ENCODE measurements around the gene TTC23.
"Not testable (repeated sequence)": the region's sequence is repeated elsewhere in the genome, so short reads cannot be mapped to it uniquely, and the experiment has no call there.

Gene TTC23

DNA sequence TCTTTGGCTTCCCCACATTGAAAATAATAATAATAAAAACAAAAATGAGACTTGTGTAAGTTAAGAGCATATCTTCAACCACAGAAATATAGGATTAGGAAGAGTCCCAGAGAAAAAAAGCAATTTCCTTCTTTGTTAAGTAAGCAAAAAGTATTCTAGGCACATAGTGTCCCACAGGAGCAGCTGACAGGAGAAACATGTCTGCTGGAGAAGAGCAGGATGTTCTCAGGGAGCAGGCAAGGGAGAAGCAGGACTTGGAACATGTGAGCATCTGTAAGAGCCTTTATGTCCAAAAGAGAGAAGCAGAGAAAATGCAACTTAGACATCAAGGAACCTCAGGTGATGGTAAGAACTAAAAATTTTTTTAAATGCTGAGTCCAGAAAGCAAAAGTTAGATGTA, 39.0 kb downstream of the TTC23 start:
- Histone ChIP-seq H3K27ac (no peak overlapping the region), H3K4me3 (no peak overlapping the region)

DNA sequence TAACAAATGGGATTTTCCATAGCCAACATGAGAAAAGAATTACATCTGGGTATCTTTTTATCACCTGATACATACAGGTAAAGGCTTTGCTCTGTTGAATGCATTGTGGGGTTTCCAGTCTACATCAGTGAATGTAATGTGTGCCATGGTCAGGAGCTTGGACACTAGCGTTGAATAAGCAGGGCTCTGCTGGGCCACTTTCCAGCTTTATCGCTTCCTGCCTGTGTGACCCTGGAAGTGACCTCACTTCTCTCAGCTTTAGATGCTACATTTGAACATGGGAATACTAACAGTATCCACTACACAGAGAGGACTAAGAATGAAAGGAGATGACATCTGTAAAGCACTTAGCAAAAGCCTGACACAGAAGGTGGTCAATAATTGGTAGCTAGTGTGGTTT, 40.1 kb downstream of the TTC23 start:
- Histone ChIP-seq H3K27ac (no peak overlapping the region), H3K4me3 (no peak overlapping the region)

DNA sequence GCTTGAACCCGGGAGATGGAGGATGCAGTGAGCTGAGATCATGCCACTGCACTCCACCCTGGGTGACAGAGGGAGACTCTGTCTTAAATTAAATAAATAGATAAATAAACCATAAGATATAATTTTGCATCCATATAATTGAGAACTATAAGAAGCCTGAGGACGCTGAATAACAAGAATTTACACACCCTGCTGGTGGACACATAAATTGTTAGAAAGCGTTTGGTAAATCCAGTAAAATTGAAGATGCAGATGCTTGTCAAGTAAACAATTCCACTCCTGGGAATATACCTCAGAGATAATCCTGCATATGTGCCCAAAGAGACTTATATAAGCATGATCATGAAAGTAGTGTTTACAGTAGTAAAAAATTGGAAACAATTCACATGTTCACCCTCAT, 41.7 kb downstream of the TTC23 start:
- Histone ChIP-seq H3K27ac (no peak overlapping the region), H3K4me3 (no peak overlapping the region)

DNA sequence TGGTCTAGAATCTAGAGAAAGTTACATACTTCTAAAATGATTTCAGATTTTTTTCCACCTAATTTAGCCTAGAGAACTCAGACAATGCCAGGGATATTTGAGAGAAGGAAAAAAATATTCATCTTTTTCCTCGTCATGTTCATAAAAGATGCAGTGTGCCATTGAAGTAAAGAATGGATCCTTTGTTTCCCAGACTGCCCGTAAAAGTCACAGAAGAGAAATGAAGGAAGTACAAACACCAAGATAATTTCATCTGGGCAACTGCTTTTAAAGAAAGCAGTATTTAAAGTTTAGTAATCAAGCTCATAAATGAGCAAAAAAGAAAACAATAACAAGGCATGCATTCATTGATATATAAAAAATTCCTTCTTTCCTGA, 47.2 kb downstream of the TTC23 start:
- no peak overlapping the region for H3K27ac ChIP-seq
- no peak overlapping the region for H3K4me3 ChIP-seq

DNA sequence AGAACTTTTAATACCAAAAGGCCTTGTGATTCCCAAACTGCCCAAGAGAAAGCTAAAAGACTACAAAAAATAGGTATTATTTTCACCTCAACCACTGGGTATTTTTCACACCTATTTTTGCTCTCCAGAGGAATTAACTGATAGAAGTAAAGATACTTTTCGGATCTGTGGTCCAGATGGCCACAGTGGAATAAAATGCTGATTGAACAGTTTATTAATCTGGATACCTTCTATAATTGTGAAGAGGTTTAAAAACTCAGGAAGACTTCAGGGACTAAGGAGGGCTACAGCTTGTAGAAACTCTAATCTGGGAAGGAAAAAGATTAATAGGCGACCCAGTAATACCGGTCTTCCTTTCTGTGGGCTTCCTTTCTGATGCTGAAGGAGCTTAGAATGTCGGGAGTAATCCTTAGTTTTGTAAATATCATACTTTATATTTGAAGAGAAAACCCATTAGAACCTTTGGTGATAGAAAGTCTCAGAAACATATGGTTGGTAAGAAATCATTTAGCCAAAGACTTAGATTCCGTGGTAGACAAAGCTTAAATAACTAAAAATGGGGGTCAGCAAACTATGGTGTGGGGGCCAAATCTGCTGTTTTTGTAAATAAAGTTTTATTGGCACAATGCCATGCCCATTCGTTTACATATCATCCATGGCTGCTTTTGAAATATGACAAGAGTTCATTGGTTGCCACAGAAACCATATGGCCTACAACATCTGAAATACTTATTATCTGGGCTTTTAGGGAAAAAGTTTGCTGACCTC, 47.8 kb downstream of the TTC23 start:
- Histone ChIP-seq H3K4me3 (no peak overlapping the region), H3K27ac (no peak overlapping the region)

DNA sequence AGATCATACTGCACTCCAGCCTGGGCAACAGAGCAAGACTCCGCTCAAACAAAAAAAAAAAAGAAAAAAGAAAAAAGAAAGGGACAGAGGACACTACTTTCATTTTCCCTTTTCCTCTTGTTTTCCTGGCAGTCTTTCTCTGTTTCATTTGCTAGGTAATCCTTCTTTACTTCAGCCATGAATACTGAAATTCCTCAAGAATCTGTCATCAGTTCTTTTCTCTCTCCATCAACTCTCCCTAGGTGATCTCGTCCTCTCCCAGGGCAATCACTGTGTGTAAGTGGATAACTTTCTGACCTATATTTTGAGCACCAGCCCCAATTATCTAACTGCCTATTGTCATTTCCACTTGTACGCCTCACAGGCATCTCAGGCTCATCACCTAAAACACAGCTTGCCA, 51.5 kb downstream of the TTC23 start:
- Histone ChIP-seq H3K27ac (no peak overlapping the region), H3K4me3 (no peak overlapping the region)

DNA sequence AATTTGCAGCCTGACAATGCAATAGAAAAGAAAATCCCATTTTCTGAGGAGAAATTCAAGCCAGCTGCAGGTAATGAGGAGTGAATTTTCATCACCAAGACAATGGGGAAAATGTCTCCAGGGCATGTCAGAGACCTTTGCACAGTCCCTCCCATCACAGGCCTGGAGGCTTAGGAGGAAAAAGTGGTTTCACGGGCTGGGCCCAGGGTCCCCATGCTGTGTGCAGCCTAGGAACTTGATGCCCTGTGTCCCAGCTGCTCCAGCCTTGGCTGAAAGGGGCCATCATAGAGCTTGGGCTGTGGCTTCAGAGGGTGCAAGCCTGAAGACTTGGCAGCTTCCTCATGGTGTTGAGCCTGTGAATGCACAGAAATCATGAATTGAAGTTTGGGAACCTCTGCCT, 57.2 kb downstream of the TTC23 start:
- H3K27ac ChIP-seq, H3K4me3 ChIP-seq: not testable (repeated sequence)

DNA sequence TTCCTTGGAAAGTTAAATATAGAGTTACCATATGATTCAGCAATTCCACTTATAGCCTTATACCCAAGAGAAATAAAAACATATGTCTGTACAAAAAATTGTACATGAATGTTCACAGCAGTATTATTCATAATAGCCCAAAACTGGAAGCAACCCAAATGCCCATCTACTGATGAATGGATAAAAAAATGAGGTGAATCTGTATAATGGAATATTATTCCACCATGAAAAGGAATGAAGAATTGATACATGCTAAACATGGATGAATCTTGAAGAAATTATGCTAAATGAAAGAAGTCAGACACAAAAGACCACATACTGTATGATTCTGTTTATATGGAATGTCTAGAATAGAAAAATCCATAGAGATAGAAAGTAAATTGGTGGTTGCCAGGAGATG, 61.4 kb downstream of the TTC23 start:
- Histone ChIP-seq H3K4me3 (no peak overlapping the region), H3K27ac (no peak overlapping the region)

DNA sequence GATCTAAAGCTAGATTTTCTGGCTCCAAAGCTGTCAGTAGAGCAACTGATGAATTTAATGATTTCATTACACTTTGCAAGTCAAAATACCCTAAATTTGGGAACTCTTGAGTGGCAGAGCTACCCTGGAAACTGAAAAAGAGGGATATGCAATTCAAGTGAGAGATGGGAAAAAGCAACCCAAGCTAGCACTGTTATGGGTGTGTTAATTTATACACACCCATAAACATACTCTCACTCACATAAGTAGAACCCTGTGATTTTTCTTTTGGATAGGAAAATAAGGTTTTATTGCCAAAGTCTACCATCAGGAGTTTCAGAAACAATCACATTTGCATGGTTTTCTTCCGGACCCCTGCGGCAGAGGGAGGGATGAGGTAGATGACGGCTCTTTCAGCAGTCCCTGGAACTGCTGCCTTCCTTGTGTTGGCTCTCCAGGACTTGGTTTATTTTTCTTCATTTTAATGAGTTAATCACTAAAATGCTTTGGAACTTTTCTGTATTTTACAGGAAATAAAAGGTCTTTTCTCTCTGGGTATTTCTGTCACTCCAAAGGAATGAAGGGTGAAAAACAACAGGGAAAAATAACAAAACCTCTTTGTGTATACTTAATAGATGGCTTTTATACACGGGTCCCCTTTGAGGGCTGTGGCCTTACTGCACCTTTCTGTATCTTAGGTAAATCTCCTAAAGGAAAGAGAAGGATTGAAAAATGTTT, 63.8 kb downstream of the TTC23 start:
- Histone ChIP-seq H3K27ac (no peak overlapping the region), H3K4me3 (no peak overlapping the region)

DNA sequence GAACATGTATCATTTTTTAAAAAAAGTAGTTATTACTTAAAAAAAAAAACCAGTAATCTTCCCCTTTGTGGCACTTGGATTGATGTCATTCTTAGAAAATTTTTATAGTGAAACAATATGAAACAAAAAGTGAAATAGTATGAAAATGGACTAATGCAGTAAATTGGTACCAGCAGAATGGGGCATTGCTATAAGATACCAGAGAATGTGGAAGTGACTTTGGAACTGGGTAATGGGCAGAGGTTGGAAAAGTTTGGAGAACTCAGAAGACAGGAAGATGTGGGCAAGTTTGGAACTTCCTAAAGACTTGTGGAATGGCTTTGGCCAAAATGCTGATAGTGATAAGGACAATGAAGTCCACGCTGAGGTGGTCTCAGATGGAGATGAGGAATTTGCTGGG, 66.6 kb downstream of the TTC23 start:
- Histone ChIP-seq H3K27ac (no peak overlapping the region), H3K4me3 (no peak overlapping the region)

DNA sequence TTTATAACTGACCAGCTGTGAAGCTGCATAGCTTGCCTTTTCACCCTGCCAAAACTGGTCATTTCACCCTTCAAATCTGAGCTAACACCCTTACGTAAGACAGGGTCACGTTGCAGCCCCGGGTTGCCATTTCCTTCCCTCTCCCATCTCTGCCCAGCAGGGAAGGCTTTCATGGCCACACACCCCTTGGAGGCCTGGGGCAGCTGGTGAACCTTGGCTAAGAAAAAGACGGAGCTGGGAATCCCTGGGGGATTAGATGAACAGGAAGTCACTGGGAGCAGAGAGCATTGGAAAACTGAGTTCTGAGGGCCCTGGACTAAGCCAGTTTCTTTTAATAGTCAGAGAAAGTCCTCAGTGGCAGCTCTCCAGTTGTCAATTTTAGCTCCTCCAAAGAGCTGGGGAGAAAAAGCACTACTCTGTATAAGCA, 67.8 kb downstream of the TTC23 start:
- Histone ChIP-seq H3K4me3 (no peak overlapping the region), H3K27ac (no peak overlapping the region)

DNA sequence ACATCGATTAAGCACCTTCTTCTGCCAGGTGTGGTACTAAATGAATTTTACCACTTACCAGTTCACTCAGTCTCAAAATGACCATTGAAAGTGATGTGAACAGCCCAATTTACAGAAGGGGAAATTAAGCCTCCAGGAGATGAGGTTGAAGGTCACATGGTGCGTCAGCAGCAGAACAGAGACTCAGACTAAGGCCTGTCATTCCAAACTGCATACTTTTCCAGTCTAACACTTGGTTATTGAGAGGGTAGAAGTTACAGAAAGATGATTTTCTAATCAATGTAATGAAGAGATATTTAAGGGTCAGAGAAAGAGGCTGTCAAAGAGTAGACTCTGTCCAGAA, 68.4 kb downstream of the TTC23 start:
- Histone ChIP-seq H3K4me3 (no peak overlapping the region), H3K27ac (no peak overlapping the region)

DNA sequence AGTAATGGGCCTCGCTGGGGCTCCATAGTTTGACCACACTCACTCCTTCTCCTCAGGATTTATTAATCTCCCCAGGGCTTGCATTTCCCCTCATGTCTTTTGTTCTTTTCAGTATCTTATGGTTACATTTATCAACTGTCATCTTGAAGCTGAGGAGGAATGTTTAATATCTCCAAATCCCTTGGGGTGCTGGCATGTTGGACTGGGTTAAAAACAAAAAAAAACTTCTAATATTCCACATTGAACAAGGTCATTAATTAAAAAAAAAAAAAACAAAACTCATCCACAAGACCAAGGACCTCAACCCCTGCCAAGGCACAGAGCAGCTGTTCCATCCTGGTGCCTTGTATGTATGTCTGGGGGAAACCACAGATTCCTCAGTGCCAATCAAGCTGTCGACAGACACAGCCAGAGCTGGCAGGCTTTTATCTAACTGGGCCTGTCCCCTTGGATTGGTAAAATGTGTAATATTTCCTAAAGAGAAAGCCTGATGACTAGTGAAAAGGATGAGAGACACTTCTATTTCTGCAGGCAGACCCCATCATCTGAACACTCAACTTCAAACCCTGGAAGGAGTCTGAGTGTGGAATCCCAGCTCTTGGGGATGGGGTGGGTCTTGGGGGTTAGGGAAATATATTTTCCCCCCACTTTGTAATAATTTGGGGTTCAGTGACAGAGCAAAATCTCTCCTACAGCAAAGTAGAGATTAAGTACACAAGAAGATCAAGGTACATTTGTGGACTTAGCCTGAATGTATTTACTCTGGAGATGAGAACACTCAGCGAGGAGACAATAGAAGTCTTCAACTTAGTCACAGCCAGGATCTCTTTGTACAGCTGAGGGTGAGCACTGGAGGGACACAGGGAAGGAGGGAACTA, 69.1 kb downstream of the TTC23 start:
- Histone ChIP-seq H3K27ac (no peak overlapping the region), H3K4me3 (no peak overlapping the region)

DNA sequence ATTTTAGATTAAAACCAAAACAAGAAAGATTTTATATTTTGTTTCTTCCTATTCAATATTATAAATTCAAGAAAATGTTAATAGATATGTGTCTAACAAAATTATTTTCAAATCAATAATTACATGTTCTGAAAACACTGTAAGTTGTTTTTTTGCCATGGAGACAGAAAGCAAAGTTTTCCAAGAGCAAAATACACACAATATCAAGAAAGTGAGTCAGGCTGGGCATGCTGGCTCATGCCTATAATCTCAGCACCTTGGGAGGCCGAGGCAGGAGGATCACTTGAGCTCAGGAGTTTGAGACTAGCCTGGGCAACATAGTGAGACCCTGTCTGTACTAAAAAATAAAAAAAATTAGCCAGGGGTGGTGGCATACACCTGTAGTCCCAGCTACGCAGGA, 71.7 kb downstream of the TTC23 start:
- Histone ChIP-seq H3K27ac (no peak overlapping the region), H3K4me3 (no peak overlapping the region)

DNA sequence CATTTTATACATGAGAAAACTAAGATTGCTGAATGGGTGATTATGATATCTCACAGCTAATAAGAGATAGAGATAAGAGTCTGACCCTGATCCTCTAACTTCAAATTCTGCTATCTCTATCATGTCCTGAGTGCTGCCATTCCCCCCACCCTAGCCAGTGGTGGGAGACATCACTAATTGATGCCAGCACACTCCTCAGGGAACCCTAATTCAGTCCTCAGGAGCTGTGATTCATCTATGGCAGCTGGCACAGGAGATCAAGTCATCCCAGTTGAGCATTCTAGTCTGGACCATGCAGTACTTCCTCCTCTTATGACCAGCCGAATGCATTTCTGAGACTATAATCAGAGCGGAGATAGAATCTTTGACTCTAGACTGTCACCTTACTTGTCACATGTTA, 72.6 kb downstream of the TTC23 start:
- no peak overlapping the region for H3K27ac ChIP-seq
- no peak overlapping the region for H3K4me3 ChIP-seq

DNA sequence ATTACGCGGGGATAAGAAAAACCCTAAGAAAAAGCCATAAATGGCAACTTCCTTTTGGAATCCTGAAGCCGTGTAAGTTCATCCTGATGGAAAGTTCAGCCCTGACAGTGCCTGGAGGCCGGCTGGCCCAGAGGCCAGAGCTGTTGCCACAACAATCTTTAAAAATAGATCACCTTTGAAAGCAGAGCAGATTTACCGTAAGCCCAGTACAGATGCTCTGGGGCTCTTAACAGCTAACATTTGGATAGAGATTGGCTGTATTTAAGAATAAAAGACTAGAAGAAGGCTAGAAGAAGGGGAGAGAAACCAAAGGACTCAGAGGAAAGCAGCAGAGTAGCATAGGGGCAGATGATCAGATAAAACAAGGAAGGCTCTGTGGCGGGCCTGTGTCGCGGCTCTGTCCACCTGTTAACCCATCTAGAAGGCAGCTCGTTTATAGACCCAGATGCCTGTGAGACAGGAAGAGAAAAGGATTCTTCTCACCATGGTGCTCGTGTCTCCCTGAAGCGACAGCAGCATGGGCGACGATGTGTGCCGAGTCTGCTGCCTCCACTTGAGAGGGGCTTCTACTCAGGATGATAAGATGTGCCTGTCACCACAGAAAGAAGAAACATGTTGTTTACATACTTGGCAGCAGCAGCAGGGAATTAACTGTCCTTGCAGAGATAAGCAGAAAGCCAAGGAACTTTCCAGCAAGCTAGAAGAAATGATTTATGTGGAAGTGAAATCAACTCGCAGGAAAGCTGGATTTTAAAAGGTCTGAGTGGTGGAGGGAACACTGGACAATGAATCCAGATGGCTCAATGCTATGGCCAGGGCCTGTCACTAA, 74.6 kb downstream of the TTC23 start:
- H3K4me3 ChIP-seq = no peak overlapping the region

DNA sequence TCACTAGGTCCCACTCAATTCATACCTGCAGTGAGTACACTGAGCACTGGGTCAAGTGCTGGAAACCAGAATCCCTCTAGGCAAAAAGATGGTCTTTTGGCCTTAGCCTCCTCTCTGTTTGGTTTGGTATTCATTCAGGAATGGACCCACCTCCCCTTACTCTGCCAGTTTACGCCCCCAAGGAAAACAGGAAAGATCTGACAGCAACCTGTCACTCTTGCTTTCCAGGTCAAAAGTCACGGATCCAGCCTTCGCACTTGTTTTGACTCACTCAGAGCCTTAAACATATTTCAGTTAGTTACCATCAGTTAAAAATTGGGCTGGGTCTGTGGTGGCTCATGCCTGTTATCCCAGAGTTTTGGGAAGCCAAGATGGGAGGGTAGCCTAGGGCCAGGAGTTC, 76.4 kb downstream of the TTC23 start:
- no peak overlapping the region for H3K4me3 ChIP-seq
- H3K27ac ChIP-seq = no peak overlapping the region

More for the DNA sequence above, 74.6 kb downstream of the TTC23 start:
- peak overlapping the region in 3 of 21 experiments; percentile 27 to 43 (median 28) for H3K27ac ChIP-seq

DNA sequence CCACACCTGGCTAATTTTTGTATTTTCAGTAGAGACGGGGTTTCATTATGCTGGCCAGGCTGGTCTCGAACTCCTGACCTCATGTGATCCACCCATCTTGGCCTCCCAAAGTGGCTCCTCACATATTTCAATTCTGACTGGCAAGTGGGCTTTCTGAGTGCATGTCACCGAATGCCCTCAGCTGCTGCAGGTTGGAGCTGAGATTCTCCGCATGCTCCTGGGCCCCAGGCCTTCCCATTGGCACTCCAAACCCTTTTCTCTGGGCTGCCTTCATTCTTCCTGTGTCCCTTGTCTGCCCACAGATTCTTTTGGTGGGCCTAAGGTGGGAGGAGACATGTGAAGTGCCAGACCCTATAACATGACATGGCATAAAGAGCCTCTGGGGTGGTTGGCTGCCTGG, 77.2 kb downstream of the TTC23 start:
- no peak overlapping the region for H3K27ac ChIP-seq
- no peak overlapping the region for H3K4me3 ChIP-seq

DNA sequence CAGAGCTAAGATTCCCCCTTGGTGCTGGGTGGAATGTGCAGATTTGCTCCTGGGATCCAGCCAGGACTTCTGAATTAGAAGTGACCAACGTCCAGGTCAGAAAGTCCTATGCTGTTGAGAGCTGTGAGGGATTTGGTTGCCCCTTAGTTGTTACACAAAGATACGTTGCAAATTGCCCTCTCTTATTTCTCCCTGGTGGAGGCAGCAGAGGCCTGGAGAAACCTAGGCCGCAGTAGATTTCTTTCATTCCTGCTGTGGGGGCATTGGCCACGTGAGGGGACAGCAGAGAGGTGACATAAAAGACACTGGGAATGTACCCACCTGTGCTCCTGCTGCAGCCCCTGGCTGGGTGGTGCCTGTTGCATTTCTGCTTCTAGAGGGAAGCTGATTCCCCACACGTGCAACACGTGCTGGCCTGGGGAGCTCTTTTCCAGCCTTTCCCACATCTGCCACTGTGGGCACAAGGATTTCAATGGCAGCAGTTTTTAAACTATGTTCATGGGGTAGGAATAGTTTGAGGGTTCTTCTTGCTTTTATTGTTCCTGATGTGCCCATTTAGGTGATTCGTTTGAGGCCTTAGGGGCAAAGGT, 78.8 kb downstream of the TTC23 start:
- Histone ChIP-seq H3K27ac (peak overlapping the region in 1 of 21 experiments; percentile 2), H3K4me3 (no peak overlapping the region)
